Type B pancreatic cell (in vitro differentiated cells): ENCODE measurements around the gene UMODL1. TPM values are rescaled to one million over a fixed set of nuclear protein-coding genes. Genes with fewer than 3 reads are reported as not detected.

ENCODE experiments used
- DNase-seq: peaks from one replicate; pipeline ENCODE4 v3.0.0; 2021; ENCODE audit warnings: mixed read lengths; ENCODE audit not compliant: unreplicated experiment; ENCODE audit errors: extremely low spot score
- H3K27ac Mint-ChIP-seq: 2 replicates; pipeline ENCODE4 v1.8.0; 2021; ENCODE audit warnings: mild to moderate bottlenecking, mixed read lengths
- H3K27me3 Mint-ChIP-seq: 2 replicates; pipeline ENCODE4 v1.8.0; 2021; ENCODE audit warnings: mixed read lengths
- H3K36me3 Mint-ChIP-seq: 2 replicates; pipeline ENCODE4 v1.8.0; 2021; ENCODE audit warnings: mixed read lengths
- H3K4me1 Mint-ChIP-seq: one replicate; pipeline ENCODE4 v1.8.0; 2021; ENCODE audit warnings: mixed read lengths; ENCODE audit not compliant: unreplicated experiment
- H3K4me3 Mint-ChIP-seq: 2 replicates; pipeline ENCODE4 v1.8.0; 2021; ENCODE audit warnings: mild to moderate bottlenecking, mixed read lengths
- H3K9me3 Mint-ChIP-seq: 2 replicates; pipeline ENCODE4 v1.8.0; 2021; ENCODE audit warnings: mixed read lengths
- CTCF ChIP-seq: fragments of 200-600 bp; sonication (generic); conservative IDR thresholded peaks from 2 replicates; pipeline ENCODE4 v1.5.0; 2021; ENCODE audit warnings: antibody characterized with exemption, mild to moderate bottlenecking
- total RNA-seq: library from RNA; stranded (reverse); gene quantifications from 2 replicates; pipeline ENCODE4 v1.2.1, GENCODE V29; 2021; ENCODE audit warnings: low replicate concordance

UMODL1 gene
- total RNA-seq, 1 donor from 2014 or later: 0.36 TPM

DNA sequence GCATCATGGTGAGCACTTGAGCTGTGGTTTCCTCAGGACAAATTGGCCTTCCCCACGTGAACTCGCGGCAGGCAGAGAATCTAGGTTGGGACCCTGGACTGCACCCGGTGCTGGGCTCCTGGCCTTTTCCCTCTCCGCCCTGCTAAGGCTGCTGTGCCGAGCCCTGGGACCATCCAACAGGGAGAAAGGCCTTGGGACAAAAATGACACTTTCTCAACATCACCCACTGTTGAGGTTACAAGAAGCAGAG, 9.2 kb upstream of the UMODL1 start:
- peaks cover 17% of the 10 kb centered on the region for H3K4me1 Mint-ChIP-seq
- H3K36me3 Mint-ChIP-seq: no peaks in the 10 kb centered on the region

DNA sequence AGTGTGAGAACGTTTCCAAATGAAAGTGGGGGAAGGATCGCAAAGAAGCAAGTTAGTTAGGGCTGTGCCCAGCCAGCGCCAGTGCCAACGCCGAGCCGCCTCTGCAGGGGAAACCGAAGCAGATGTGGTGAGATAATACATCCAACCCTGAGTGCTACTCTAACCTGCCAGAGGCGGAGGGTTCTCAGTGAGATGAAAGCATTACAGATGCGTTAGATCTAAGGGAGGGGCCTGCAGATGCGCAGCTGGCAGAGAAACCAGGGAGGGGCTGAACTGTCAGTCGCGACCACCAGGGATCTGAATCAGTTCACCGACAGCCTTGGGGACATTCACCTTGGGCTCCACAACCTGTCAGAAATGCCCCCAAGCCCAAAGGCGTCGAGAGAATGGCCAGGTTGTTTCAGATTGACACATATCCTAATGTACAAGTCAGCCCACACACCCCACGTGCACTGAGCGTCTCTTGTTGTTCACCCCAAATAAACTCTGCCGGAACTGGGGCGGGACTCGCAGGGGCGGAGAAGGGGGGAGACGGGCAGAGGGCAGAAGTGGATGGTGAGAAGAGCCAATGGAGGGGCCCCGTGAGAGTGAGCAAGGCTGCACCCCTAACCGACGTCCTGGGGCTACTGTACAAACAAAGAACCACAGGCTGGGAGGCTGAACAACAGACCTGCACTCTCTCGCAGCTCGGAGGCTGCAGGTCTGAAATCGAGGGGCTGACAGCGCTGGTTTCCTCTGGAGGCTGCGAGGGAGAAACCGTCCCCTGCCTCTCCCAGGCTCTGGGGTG, 8.7 kb upstream of the UMODL1 start:
- H3K4me1 Mint-ChIP-seq: peaks cover 14% of the 10 kb centered on the region
- no peak overlapping the region for H3K27ac Mint-ChIP-seq
- H3K4me3 Mint-ChIP-seq: no peak overlapping the region
- no peak for DNase-seq
- peaks cover 9% of the 10 kb centered on the region for H3K27me3 Mint-ChIP-seq
- no peaks in the 10 kb centered on the region for H3K36me3 Mint-ChIP-seq
- TF ChIP-seq CTCF: no peak
- H3K9me3 Mint-ChIP-seq: no peaks in the 10 kb centered on the region

More for the DNA sequence above, 9.2 kb upstream of the UMODL1 start:
- DNase-seq: no peak
- H3K27me3 Mint-ChIP-seq: peaks cover 11% of the 10 kb centered on the region
- H3K9me3 Mint-ChIP-seq: peaks cover 2% of the 10 kb centered on the region
- TF ChIP-seq CTCF: no peak
- H3K4me3 Mint-ChIP-seq: no peak overlapping the region
- H3K27ac Mint-ChIP-seq: no peak overlapping the region

DNA sequence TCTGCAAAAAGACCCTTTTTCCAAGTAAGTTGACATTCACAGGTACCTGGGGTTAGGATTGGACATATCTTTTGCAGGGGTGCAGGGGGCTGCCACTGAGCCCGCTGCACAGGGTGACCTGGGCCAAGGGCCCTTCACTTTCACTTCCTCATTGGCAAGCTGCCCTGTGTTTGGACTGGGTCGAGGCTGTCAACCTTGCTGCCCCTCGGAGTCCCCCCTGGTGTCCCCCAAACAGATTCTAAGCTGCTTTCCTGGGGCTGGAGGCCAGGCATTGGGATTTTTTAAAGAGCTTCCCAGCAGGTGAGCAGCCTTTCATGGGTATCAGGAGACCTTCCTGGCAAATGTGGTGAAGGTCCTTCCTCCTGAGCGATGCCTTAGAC, 7.9 kb upstream of the UMODL1 start:
- Mint-ChIP-seq H3K36me3 (no peaks in the 10 kb centered on the region), H3K27me3 (peaks cover 4% of the 10 kb centered on the region), H3K9me3 (no peaks in the 10 kb centered on the region), H3K27ac (no peak overlapping the region), H3K4me1 (peaks cover 9% of the 10 kb centered on the region), H3K4me3 (no peak overlapping the region)
- no peak for DNase-seq
- TF ChIP-seq CTCF: no peak

DNA sequence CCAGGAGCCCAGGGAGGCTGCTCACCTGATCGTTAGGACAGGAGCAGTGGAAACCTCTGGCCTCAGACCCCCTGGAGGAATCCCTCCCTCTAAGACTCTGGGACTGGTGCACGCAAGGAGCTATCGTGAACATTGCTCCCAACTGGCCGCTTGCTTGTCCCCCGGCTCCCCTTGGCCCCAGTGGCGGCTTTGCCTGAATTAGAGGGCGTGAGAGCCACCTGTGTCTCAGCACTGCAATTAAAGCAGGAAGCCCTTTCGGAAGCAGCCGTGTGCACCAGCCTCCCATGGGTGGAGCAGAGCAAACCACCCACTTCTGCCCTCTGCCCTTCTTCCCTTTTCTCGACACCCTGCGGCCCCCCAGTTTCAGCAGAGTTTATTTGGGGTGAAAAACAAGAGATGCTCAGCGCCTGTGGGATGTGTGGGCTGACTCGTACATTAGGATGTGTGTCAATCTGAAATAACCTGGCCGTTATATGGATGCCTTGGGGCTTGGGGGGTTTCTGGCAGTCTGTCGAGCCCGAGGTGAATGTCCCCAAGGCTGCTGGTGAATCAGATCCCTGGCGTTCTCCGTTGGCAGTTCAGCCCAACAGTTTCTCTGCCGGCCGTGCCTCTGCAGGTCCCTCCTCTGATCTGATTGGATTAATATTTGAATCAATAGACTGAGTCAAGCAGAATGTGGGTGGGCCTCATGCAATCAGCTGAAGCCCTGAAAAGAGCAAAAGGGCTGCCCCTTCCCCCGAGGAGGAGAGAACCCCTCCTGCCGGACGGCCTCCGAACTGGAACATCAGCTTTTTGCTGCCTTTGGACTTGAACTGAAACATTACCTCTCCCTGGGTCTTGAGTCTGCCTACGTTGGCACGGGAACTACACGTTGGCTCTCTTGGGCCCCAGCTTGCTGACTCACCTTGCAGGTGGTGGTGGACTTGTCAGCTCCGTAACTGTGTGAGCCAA, 7.3 kb upstream of the UMODL1 start:
- Mint-ChIP-seq H3K9me3 (no peaks in the 10 kb centered on the region), H3K4me3 (no peak overlapping the region), H3K27ac (no peak overlapping the region), H3K4me1 (peaks cover 9% of the 10 kb centered on the region), H3K27me3 (peaks cover 8% of the 10 kb centered on the region), H3K36me3 (no peaks in the 10 kb centered on the region)
- DNase-seq: no peak
- TF ChIP-seq CTCF: no peak

GRCh38 chr21:42066521-42066920, 4.6 kb upstream of the UMODL1 start:
- H3K27me3 Mint-ChIP-seq: peaks cover 16% of the 10 kb centered on the region
- no peak for DNase-seq
- H3K36me3 Mint-ChIP-seq: no peaks in the 10 kb centered on the region
- no peak for TF ChIP-seq CTCF
- no peaks in the 10 kb centered on the region for H3K9me3 Mint-ChIP-seq
- H3K27ac Mint-ChIP-seq: no peak overlapping the region
- H3K4me1 Mint-ChIP-seq: peaks cover 9% of the 10 kb centered on the region
- H3K4me3 Mint-ChIP-seq: no peak overlapping the region
